Erythroblast (primary cell): Measurements from ENCODE around the gene FAM180A.
"Not testable (repeated sequence)": the region's sequence is repeated elsewhere in the genome, so short reads cannot be mapped to it uniquely, and the experiment has no call there.

Source experiments
- GATA1 ChIP-seq: IDR thresholded peaks from 2 replicates; pipeline ENCODE4 v1.6.1; 2011; ENCODE audit warnings: low read depth, mild to moderate bottlenecking, control low read depth, low read length, moderate library complexity
- POLR2A ChIP-seq: IDR thresholded peaks from 2 replicates; pipeline ENCODE4 v1.6.1; 2011; ENCODE audit warnings: mild to moderate bottlenecking, low read length

- not testable (repeated sequence) for TF ChIP-seq POLR2A, GATA1
Observed at GRCh38 chr7:135775915-135776314, 27.3 kb upstream of the FAM180A start.
